ENCODE results near the gene LETM1. TPM values are rescaled to one million over a fixed set of nuclear protein-coding genes. Genes with fewer than 3 reads are reported as not detected.

The LETM1 gene
- total and polyA plus RNA-seq, 2 experiments from 2014 or later = 23.3 to 68.9 TPM

DNA sequence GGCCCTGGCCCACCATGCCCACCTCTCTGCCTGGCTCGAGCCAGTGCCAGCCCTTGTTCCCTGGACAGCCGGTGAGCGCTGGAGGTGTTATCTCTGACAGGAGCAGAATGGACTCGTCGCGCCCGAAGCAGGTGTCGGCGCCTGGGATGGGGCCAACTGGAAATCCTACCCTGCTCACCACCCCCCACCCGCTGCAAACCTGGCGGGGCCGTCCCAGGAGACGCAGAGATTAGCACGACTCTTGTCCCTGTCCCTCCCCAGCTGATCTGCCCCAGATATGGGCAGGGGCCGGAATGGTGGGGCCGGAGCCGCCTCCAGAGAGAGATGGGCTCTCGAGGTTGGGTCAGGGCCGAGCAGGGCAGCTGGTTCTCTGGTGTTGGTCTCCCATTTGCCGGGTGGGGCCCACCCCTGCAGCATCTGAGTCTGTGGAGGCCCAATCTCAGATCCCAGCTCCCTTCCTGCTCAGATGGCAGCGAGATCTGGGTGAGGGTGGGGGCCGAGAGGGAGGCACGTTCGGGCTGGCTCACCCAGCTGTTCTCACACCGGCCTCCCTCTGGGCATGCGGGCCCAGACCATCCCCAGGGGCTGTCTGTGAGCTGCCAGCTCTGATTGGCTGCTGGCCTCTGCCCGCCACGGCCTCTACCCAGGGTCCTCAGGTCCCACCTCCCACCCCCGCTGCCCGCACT lies 83.0 kb downstream of the LETM1 start:
- Histone ChIP-seq H3K79me2 (replicated peaks; ENCODE audit: insufficient read depth) (no peaks in the 10 kb centered on the region), H3K4me3 (no peak overlapping the region), H3K27ac (ENCODE audit: low read depth) (no peak overlapping the region), H2AFZ (no peak overlapping the region), H3F3A (replicated peaks; ENCODE audit: low read depth) (no peaks in the 10 kb centered on the region), H3K9me2 (ENCODE audit: insufficient read depth) (no peaks in the 10 kb centered on the region), H3K36me3 (ENCODE audit: insufficient read depth) (no peaks in the 10 kb centered on the region), H3K4me1 (ENCODE audit: insufficient read depth) (peaks cover 23% of the 10 kb centered on the region), H3K27me3 (ENCODE audit: insufficient read depth) (no peaks in the 10 kb centered on the region), H3K4me2 (no peak overlapping the region), H4K20me1 (replicated peaks; ENCODE audit: insufficient read depth) (no peaks in the 10 kb centered on the region)
- TF ChIP-seq STAT1 (IDR thresholded peaks at IDR 0.05; ENCODE audit: unreplicated experiment) = no peak
- TF ChIP-seq JUNB (IDR thresholded peaks at IDR 0.05; ENCODE audit: unreplicated experiment) = no peak
- TF ChIP-seq EZH2 (IDR thresholded peaks at IDR 0.05; ENCODE audit: low read depth, unreplicated experiment) = no peak
- TF ChIP-seq, protein P1, sequence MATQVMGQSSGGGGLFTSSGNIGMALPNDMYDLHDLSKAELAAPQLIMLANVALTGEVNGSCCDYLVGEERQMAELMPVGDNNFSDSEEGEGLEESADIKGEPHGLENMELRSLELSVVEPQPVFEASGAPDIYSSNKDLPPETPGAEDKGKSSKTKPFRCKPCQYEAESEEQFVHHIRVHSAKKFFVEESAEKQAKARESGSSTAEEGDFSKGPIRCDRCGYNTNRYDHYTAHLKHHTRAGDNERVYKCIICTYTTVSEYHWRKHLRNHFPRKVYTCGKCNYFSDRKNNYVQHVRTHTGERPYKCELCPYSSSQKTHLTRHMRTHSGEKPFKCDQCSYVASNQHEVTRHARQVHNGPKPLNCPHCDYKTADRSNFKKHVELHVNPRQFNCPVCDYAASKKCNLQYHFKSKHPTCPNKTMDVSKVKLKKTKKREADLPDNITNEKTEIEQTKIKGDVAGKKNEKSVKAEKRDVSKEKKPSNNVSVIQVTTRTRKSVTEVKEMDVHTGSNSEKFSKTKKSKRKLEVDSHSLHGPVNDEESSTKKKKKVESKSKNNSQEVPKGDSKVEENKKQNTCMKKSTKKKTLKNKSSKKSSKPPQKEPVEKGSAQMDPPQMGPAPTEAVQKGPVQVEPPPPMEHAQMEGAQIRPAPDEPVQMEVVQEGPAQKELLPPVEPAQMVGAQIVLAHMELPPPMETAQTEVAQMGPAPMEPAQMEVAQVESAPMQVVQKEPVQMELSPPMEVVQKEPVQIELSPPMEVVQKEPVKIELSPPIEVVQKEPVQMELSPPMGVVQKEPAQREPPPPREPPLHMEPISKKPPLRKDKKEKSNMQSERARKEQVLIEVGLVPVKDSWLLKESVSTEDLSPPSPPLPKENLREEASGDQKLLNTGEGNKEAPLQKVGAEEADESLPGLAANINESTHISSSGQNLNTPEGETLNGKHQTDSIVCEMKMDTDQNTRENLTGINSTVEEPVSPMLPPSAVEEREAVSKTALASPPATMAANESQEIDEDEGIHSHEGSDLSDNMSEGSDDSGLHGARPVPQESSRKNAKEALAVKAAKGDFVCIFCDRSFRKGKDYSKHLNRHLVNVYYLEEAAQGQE (IDR thresholded peaks at IDR 0.05; ENCODE audit: unreplicated experiment) = no peak
- TF ChIP-seq, protein P2, sequence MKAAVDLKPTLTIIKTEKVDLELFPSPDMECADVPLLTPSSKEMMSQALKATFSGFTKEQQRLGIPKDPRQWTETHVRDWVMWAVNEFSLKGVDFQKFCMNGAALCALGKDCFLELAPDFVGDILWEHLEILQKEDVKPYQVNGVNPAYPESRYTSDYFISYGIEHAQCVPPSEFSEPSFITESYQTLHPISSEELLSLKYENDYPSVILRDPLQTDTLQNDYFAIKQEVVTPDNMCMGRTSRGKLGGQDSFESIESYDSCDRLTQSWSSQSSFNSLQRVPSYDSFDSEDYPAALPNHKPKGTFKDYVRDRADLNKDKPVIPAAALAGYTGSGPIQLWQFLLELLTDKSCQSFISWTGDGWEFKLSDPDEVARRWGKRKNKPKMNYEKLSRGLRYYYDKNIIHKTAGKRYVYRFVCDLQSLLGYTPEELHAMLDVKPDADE (IDR thresholded peaks at IDR 0.05) = no peak
- no peak for TF ChIP-seq NANOG (IDR thresholded peaks at IDR 0.05; ENCODE audit: borderline replicate concordance)
- no peaks in the 10 kb centered on the region for H3K36me3 Mint-ChIP-seq (ENCODE audit: low read depth)
- peaks cover 21% of the 10 kb centered on the region for H3K4me1 Mint-ChIP-seq
- H3K27ac Mint-ChIP-seq = no peak overlapping the region
- H3K4me3 Mint-ChIP-seq = no peak overlapping the region
- no peak for DNase-seq (ENCODE audit: low spot score)
- H3K27me3 Mint-ChIP-seq (ENCODE audit: insufficient read depth, low read depth, poor library complexity) = peaks cover 9% of the 10 kb centered on the region
- no peak for ATAC-seq
- H3K9me3 Mint-ChIP-seq = no peaks in the 10 kb centered on the region

DNA sequence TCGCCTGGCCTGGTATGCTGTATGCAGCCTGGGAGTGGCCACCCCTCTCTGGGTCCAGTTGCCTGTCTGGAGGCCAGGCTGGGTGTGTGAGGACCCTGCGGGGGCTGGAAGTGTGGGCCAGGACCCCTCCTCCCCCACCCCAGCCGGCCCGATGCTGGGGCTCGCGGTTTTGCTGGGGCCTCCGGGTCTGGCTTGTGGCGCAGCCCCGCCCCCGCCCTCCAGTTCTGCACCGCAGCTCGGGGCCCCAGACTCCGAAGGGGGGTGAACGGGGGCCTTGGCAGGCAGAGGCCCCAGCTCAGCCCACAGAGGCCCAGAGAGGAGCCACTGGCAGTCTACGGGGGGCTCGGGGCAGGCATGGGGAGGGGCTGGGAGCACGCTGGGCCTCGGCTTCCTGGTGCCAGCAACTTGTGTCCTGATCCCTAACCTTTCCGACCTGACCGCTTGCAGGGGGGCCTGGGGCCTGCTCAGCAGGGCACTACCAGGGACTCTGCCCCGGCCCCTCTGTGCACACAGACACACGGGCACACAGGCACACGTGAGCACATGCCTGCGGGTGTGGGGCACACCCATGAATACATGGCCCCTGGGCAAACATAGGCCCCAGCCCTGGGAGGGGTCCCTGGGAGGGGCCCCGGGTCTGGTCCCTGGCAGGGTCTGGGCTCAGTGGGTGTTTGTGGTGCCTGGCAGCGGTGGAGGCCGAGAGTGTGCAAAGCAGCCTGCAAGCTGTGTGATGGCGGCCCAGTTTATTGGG lies 84.2 kb downstream of the LETM1 start:
- no peak overlapping the region for H3K4me2 ChIP-seq
- no peak overlapping the region for H3K27ac ChIP-seq (ENCODE audit: low read depth)
- ATAC-seq (no peak), DNase-seq (ENCODE audit: low spot score) (no peak)
- no peak overlapping the region for H3K4me3 ChIP-seq
- Mint-ChIP-seq H3K4me3 (no peak overlapping the region), H3K36me3 (ENCODE audit: low read depth) (no peaks in the 10 kb centered on the region), H3K4me1 (peaks cover 14% of the 10 kb centered on the region), H3K9me3 (no peaks in the 10 kb centered on the region), H3K27ac (no peak overlapping the region), H3K27me3 (ENCODE audit: insufficient read depth, low read depth, poor library complexity) (peaks cover 11% of the 10 kb centered on the region)
- H3K36me3 ChIP-seq (ENCODE audit: insufficient read depth) = no peaks in the 10 kb centered on the region
- no peaks in the 10 kb centered on the region for H3K79me2 ChIP-seq (replicated peaks; ENCODE audit: insufficient read depth)
- H2AFZ ChIP-seq = no peak overlapping the region
- H3F3A ChIP-seq (replicated peaks; ENCODE audit: low read depth) = no peaks in the 10 kb centered on the region
- no peaks in the 10 kb centered on the region for H3K27me3 ChIP-seq (ENCODE audit: insufficient read depth)
- H3K4me1 ChIP-seq (ENCODE audit: insufficient read depth) = peaks cover 12% of the 10 kb centered on the region
- H4K20me1 ChIP-seq (replicated peaks; ENCODE audit: insufficient read depth) = no peaks in the 10 kb centered on the region
- no peaks in the 10 kb centered on the region for H3K9me2 ChIP-seq (ENCODE audit: insufficient read depth)
- TF ChIP-seq ZNF114 (CRISPR knock-in tag; IDR thresholded peaks at IDR 0.05) (no peak), ZNF331 (CRISPR knock-in tag; IDR thresholded peaks at IDR 0.05; ENCODE audit: low read depth) (no peak), POLR2AphosphoS5 (IDR thresholded peaks at IDR 0.05; ENCODE audit: low read depth) (no peak), STAT1 (IDR thresholded peaks at IDR 0.05; ENCODE audit: unreplicated experiment) (no peak), EZH2phosphoT487 (IDR thresholded peaks at IDR 0.05; ENCODE audit: unreplicated experiment) (no peak), EZH2 (IDR thresholded peaks at IDR 0.05; ENCODE audit: low read depth, unreplicated experiment) (no peak)
- TF ChIP-seq, protein P3, sequence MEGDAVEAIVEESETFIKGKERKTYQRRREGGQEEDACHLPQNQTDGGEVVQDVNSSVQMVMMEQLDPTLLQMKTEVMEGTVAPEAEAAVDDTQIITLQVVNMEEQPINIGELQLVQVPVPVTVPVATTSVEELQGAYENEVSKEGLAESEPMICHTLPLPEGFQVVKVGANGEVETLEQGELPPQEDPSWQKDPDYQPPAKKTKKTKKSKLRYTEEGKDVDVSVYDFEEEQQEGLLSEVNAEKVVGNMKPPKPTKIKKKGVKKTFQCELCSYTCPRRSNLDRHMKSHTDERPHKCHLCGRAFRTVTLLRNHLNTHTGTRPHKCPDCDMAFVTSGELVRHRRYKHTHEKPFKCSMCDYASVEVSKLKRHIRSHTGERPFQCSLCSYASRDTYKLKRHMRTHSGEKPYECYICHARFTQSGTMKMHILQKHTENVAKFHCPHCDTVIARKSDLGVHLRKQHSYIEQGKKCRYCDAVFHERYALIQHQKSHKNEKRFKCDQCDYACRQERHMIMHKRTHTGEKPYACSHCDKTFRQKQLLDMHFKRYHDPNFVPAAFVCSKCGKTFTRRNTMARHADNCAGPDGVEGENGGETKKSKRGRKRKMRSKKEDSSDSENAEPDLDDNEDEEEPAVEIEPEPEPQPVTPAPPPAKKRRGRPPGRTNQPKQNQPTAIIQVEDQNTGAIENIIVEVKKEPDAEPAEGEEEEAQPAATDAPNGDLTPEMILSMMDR (conservative IDR thresholded peaks at IDR 0.05; ENCODE audit: low read depth in 2 of 2) = no peak
- TF ChIP-seq, protein P1 (IDR thresholded peaks at IDR 0.05; ENCODE audit: unreplicated experiment) = no peak
- TF ChIP-seq, protein P2 (IDR thresholded peaks at IDR 0.05) = no peak

All from GM23338 (cell line).